Body of pancreas (tissue), 4 donors: ENCODE measurements around the gene AK5.

ENCODE experiments used
- CTCF ChIP-seq, 7 experiments: fragments of 450-650 bp in 4 of 7; fragments of 200-600 bp in 3 of 7; sonication (generic) in 3 of 7; IDR thresholded peaks; one replicate each; pipeline ENCODE4 v1.5.1; 2016 to 2019; ENCODE audit warnings: antibody characterized with exemption in 7 of 7
- POLR2A ChIP-seq, 3 donors: fragments of 450-650 bp; IDR thresholded peaks; one replicate each; pipeline ENCODE4 v1.6.1; 2016; ENCODE audit warnings: antibody characterized with exemption in 3 of 3, mild to moderate bottlenecking in 2 of 3

- TF ChIP-seq CTCF (IDR thresholded peaks at IDR 0.05) (no peak), POLR2A (IDR thresholded peaks at IDR 0.05) (no peak)
Observed at GRCh38 chr1:77308889-77309621, 27.2 kb downstream of the AK5 start.
